Kidney epithelial cell (primary cell): ENCODE measurements around the gene DENND1A. TPM values are rescaled to one million over a fixed set of nuclear protein-coding genes. Genes with fewer than 3 reads are reported as not detected.

ENCODE experiments used
- DNase-seq: peaks from one replicate; pipeline ENCODE4 v3.0.0-alpha.2; 2010; ENCODE audit warnings: low read depth
- H3K27me3 ChIP-seq: 2 replicates; pipeline ENCODE4 v1.6.0; 2011; ENCODE audit warnings: low read length; ENCODE audit not compliant: control insufficient read depth, insufficient read depth
- H3K36me3 ChIP-seq: 2 replicates; pipeline ENCODE4 v1.5.1; 2011; ENCODE audit warnings: low read length; ENCODE audit not compliant: control insufficient read depth, insufficient read depth
- H3K4me3 ChIP-seq: 2 replicates; pipeline ENCODE4 v1.5.1; 2011; ENCODE audit warnings: low read depth, mild to moderate bottlenecking, control low read depth, low read length
- CTCF ChIP-seq: IDR thresholded peaks from 2 replicates; pipeline ENCODE4 v1.5.1; 2011; ENCODE audit warnings: mild to moderate bottlenecking, moderate library complexity, low read length, control low read depth, inconsistent platforms; ENCODE audit not compliant: insufficient read depth, poor library complexity, severe bottlenecking
- total RNA-seq: library from RNA; depleted of rRNA; stranded (reverse); fragments of >200 nt; gene quantifications from 2 replicates; pipeline ENCODE4 v1.2.3, GENCODE V29; 2015

Gene DENND1A
- total RNA-seq, 1 donor from 2014 or later: 14.5 TPM

GRCh38 chr9:123356851-123357742, 572.8 kb downstream of the DENND1A start:
- Histone ChIP-seq H3K36me3 (no peaks in the 10 kb centered on the region), H3K4me3 (peak overlapping the region; percentile 40), H3K27me3 (peaks cover 35% of the 10 kb centered on the region)
- DNase-seq: no peak
- TF ChIP-seq CTCF: no peak

DNA sequence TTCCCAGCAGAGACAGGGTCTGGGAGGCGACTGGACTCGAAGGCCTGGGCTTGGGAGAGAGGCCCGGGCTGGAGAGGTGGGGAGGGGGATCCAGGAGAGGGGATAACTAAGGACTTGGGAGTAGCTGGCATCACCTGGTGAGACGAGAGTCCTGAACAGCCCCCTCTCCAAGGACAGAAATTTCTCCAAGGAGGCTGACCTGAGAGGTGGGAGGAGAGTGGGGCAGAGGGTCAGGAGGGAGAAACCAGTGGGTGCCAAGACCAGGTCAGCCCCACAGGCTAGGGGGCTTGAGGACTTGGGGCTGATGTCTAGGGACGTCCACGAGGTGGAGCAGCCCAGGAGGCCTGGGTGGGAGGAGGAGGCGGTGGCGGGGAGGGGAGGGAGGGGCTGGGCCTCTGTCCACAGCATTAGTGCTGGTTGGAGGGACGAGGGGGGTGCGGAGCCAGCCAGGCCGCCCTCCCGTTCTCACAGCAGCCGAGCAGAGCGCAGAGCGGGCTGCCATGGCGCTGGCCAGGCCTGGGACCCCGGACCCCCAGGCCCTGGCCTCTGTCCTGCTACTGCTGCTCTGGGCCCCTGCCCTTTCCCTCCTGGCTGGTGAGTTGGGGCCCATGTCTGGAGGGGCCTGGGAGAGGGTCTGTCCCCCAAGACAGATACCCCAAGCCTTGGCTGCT, 574.0 kb downstream of the DENND1A start, which contains the start of gene CRB2:
TSS of gene CRB2 (plus strand) at position 437 of the 671 bp plus-strand sequence. CDS start at position 501, 64 bp downstream.
- H3K27me3 ChIP-seq: peaks cover 35% of the 10 kb centered on the region
- no peaks in the 10 kb centered on the region for H3K36me3 ChIP-seq
- no peak for DNase-seq
- H3K4me3 ChIP-seq: peak within 1 kb of the TSS; percentile 40
- peak; percentile 50 for TF ChIP-seq CTCF

DNA sequence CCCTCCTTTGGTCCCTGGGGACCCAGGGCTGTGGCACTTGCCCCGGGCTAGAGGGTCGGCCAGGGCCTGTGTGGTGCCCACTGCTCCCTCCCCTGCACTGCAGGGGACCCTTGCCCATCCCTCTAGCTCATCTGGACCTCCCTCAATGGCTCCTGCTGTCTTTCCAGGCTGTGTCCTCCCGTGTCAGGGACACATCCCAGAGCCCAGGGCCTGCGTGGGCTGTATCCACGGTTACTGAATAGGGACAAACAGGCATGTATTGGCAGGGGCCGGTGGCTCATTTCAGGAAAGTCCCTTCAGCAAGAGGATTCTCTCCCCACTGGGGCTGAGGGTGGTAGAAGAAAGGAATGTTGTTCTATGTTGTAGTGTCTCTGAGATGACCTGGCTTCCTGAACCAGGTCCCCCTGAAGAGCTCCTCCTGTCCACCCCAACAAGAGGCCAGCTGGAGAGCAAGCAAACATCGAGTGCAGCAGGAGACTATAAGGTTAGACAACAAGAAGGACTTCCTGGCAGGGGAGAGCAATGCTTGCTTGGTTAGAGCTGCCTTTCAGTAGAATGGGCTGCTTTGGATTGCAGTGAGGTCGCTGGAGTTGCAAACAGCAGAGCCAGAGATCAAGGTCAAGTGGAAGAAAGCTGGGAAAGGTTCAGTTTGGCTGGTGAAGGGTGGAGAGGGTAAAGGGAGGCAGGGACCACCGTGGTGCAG, 575.0 kb downstream of the DENND1A start:
- no peak for TF ChIP-seq CTCF
- no peak for DNase-seq
- H3K27me3 ChIP-seq: peaks cover 35% of the 10 kb centered on the region
- no peak overlapping the region for H3K4me3 ChIP-seq
- H3K36me3 ChIP-seq: no peaks in the 10 kb centered on the region

GRCh38 chr9:123353984-123354591, 575.8 kb downstream of the DENND1A start:
- Histone ChIP-seq H3K4me3 (no peak overlapping the region), H3K27me3 (peaks cover 36% of the 10 kb centered on the region), H3K36me3 (no peaks in the 10 kb centered on the region)
- no peak for DNase-seq
- TF ChIP-seq CTCF: peak; percentile 90

DNA sequence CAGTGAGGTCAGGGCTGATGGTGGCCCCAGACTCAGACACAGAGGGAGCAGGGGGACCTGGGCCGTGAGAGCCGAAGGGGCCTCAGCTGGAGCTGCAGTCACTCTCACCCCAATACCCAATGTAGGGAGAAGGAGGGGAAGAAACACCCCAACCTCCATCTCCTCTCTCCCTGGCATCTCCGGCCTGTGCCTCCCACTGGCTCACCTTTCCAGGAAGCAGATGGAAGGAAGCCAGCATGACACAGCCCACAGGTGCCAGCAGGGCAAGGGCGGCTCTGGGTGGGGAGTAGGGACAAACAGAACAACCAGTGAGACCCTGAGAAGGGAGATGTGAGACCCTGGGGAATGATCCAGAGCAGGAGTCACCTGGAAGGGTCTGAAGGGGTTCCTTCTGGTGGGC, 576.9 kb downstream of the DENND1A start:
- DNase-seq: no peak
- peaks cover 44% of the 10 kb centered on the region for H3K27me3 ChIP-seq
- TF ChIP-seq CTCF: no peak
- no peak overlapping the region for H3K4me3 ChIP-seq
- no peaks in the 10 kb centered on the region for H3K36me3 ChIP-seq
